Pons (tissue), 1 donor: ENCODE measurements around the gene KCNN3.

Experiments used
- DNase-seq: peaks from one replicate; pipeline ENCODE4 v3.0.0-alpha.2; 2016; ENCODE audit warnings: low spot score

The KCNN3 gene

DNA sequence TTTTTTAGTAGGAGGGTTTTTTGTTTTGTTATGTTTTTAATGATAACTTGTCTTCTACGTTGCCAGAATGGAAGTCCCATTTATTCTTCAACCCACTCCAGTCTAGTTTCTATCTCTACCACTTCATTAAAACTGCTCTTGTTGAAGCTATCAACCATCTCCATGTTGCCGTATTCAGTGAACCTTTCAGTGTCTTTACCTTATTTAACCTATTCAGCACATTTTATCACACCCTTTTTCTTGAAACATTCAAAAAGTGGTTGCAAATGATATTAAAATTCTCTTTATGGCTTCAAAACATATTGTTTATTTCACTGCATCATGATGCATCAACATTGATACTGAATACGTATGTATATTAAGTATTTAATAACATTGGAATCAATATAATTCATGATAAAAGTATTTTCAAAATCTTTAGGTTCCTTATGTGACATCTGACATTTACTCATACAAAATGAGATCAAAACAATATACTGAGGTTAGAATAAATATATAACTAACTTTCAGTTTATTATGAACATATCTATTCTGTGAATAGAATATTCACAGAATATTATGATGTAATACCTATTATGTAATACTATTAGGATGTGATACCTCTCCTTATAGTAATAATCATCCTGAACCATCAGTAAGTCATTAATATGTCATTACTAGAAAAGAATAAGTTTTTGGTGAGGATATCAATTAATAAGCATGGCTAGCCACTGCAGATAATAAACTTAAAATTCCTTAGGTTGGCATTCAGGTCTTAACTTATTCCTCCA lies 210.1 kb downstream of the KCNN3 start:
- no peak for DNase-seq

DNA sequence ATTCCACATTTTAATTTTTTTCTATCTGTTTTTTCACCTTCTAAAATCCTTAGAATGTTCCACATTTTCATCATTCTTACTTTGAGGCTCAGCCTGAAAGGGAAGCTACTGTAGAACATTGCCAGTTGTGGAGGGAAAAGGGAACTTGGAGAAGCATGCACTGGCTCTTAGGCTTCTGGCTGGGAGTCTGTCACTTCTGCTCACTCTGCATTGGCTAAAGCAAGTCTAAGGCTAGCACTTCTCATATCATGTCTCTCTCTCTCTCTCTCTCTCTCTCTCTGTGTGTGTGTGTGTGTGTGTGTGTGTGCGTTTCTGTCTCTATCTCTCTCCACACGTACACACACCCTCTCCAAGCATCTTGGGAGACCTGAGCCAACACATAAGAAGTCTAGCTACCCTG lies 212.5 kb downstream of the KCNN3 start:
- DNase-seq = peak; percentile 21

DNA sequence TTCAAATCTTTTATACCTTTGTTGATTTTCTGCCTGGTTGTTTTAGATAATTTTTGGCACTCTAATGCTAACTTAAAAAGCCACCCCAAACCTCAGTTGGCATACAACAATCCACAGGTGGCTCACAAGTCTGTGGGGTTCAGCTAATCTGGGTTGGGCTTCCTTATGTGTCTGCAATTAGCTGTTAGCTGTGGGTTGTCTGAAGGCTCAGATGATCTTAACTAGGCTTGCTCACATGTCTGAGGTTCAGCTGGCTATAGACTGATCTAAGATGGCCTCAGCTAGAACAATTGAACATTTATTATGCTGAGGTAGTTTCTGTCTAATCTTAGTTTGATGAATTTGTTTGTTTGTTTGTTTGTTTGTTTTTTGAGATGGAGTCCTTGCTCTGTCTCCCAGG lies 217.2 kb downstream of the KCNN3 start:
- no peak for DNase-seq
